BLaER1 (cell line): ENCODE results near the gene COPS8.

Experiments
- H3K27ac ChIP-seq: shearing (Covaris generic); formaldehyde crosslinking; 2 replicates; pipeline ENCODE4 v1.8.1; 2022
- H3K27me3 ChIP-seq: shearing (Covaris generic); formaldehyde crosslinking; 2 replicates; pipeline ENCODE4 v1.8.1; 2022
- H3K36me3 ChIP-seq: shearing (Covaris generic); formaldehyde crosslinking; 2 replicates; pipeline ENCODE4 v1.8.1; 2022
- H3K4me1 ChIP-seq: shearing (Covaris generic); formaldehyde crosslinking; 2 replicates; pipeline ENCODE4 v1.8.1; 2022
- H3K4me2 ChIP-seq: shearing (Covaris generic); formaldehyde crosslinking; 2 replicates; pipeline ENCODE4 v1.8.1; 2022
- H3K4me3 ChIP-seq: shearing (Covaris generic); formaldehyde crosslinking; 2 replicates; pipeline ENCODE4 v1.8.1; 2022
- H3K9ac ChIP-seq: shearing (Covaris generic); formaldehyde crosslinking; 2 replicates; pipeline ENCODE4 v1.8.1; 2022
- H3K9me3 ChIP-seq: shearing (Covaris generic); formaldehyde crosslinking; 2 replicates; pipeline ENCODE4 v1.8.1; 2022
- H4K20me1 ChIP-seq: shearing (Covaris generic); formaldehyde crosslinking; 2 replicates; pipeline ENCODE4 v1.8.1; 2022
- Cebpa-rat ChIP-seq: shearing (Covaris generic); IDR thresholded peaks from 2 replicates; pipeline ENCODE4 v1.8.1; 2022

The COPS8 gene

DNA sequence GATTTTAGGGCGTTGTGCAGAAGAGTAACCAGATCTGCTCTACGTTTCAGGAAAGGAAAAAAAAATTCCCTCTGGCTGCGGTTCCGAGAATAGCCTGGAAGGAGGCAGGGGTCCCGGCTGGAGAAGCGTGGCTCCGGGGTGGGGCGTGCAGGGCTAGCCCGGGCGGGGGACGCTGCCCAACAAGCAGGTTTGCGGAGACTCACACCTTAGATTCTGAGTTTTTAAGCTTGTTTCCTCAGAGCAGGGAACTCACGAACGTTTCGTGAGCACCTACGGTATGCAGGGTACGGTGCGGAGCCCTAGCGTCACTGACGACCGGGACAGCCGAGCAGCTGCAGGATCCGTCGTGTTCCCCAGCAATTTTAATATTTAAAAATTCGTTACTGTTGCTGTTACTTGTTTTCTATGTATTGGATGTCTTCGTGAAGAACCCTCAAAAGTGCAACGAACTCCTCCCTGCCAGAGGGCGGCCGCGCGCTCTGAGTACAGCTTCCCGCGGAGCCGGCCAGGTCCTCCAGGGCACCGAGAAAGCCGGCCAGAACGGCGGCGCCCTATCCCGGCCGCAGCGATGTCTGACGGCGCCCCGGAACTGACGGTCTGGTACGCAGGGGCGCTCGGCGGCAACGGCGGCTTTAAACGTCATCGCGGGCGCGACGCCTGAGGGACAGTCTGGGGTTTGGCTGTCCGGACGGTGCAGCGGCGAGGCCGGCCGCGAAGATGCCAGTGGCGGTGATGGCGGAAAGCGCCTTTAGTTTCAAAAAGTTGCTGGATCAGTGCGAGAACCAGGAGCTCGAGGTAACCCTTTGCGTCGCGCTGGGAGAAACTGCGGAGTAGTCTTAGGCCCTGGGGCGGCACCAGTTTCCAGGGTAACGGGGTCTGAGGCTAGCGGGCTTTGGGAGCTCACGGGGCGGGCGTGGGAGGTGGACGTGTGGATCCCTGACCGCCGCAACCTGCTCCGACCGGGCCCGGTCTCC, at the start of gene COPS8:
COPS8 (plus strand) TSS at position 642 of the 974 bp plus-strand sequence; CDS start at position 718, 76 bp downstream.
- Histone ChIP-seq H3K9me3 (no peaks in the 10 kb centered on the region), H3K4me3 (peak within 1 kb of the TSS; percentile 87), H3K36me3 (peaks cover 18% of the 10 kb centered on the region), H3K4me2 (peak within 1 kb of the TSS; percentile 86), H3K9ac (peak within 1 kb of the TSS; percentile 84), H3K27ac (peak within 1 kb of the TSS; percentile 69), H4K20me1 (peaks cover 25% of the 10 kb centered on the region), H3K27me3 (no peaks in the 10 kb centered on the region), H3K4me1 (peaks cover 25% of the 10 kb centered on the region)
- no peak for TF ChIP-seq Cebpa-rat

DNA sequence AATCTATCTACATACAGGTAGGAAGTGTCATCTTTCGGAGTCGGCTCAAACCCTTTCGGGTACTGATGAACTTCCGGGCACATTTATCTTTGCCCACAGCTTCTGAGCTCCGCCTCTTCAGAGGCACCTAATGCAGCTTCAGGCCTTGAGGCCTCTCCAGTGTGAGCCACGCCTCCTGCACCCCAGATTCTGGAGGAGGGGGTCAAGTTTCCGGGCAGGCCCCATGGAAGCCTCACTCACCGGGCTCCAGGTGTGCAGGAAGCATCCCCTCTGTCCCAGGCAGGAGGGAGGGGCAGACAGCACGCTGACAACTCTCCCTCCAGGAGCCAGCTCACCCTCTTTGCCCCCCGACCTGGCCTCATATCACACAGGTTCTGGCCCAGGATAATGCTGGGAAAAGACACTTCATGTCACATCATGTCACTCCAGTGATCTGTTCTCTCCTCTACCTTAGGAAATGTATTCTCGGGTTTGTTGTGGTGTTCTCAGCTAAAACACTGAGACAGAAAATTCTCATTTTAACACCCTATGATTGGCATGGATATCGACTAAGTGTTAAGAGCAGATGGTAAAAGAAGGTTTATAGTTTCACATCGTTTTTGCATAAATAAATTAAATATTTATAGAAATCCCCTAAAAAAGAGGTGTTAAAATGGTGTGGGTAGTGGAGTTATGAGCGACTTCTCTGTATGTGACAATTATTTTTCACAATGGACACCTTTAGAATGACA, 46.2 kb upstream of the COPS8 start:
- Histone ChIP-seq H3K36me3 (no peaks in the 10 kb centered on the region), H3K9me3 (no peaks in the 10 kb centered on the region; the same call in 1 of the 2 replicates), H3K27ac (no peak overlapping the region), H3K9ac (no peak overlapping the region), H3K27me3 (no peaks in the 10 kb centered on the region), H3K4me2 (no peak overlapping the region), H3K4me1 (0 out of 2 replicates have a peak, but pooled peaks cover 4% of the 10 kb centered on the region), H3K4me3 (no peak overlapping the region), H4K20me1 (no peaks in the 10 kb centered on the region)
- no peak for TF ChIP-seq Cebpa-rat

DNA sequence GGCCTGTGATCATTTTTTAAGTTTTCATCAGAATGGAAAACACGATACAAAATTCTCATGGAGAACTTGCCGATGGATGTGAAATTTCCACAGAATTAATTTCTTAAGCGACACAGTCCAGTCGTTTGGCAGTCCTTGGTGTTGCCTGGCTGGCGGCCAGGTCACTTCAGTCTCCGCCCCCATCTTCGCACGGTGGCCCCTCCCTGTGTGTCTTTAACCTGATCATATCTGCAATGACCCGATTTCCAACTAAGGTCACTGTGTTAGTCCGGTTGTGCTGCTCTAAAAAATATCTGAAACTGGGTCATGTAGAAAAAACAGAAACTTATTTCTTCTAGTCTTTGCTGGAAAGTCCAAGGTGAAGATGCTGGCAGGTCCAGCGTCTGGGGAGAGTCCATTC, 44.5 kb upstream of the COPS8 start:
- H4K20me1 ChIP-seq = no peaks in the 10 kb centered on the region
- H3K4me1 ChIP-seq = 0 out of 2 replicates have a peak, but pooled peaks cover 4% of the 10 kb centered on the region
- H3K27me3 ChIP-seq = no peaks in the 10 kb centered on the region
- no peaks in the 10 kb centered on the region for H3K36me3 ChIP-seq
- H3K4me2 ChIP-seq = no peak overlapping the region
- H3K9ac ChIP-seq = no peak overlapping the region
- no peak overlapping the region for H3K4me3 ChIP-seq
- no peaks in the 10 kb centered on the region for H3K9me3 ChIP-seq
- no peak for TF ChIP-seq Cebpa-rat
- H3K27ac ChIP-seq = no peak overlapping the region

DNA sequence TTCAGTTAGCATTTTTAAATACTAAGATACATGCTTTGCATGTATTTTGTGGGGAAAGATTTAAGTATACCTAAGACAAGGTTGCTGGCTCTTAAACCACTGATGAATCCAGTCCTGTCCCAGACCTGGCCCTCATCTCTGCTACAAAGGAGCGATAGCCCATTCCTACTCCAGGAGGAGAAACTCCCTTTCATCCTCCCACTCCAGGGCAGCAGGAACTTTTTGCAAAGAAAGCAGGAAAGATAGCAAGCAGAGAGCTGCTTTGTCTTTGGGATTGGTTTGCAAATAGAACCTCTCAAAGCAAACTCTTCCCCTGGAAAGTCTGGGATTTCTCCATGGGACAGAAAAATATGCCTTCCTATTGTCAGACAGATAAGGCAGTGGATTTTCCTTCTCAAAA, 43.6 kb upstream of the COPS8 start:
- Histone ChIP-seq H3K4me2 (no peak overlapping the region), H3K9me3 (no peaks in the 10 kb centered on the region), H3K4me1 (0 out of 2 replicates have a peak, but pooled peaks cover 4% of the 10 kb centered on the region), H3K27me3 (no peaks in the 10 kb centered on the region), H4K20me1 (no peaks in the 10 kb centered on the region), H3K27ac (no peak overlapping the region), H3K36me3 (no peaks in the 10 kb centered on the region), H3K4me3 (no peak overlapping the region), H3K9ac (no peak overlapping the region)
- no peak for TF ChIP-seq Cebpa-rat

DNA sequence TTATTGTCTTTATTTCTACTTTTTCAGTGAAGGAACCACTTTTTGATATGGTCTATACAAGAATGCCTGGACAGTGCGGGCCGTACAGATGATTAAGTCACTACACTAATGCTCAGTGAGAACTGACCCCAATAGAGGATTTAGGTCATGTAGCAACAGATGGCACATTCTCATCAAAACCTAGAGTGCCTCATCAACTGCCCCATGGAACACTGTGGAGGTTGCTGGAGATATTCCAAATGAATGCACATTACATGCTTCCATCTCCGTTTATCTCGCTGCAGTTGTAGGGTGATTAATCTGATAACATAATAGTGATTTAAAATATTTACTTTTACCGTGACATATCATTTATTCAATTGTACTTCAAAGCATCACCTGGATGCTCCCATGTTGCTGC, 41.8 kb upstream of the COPS8 start:
- Histone ChIP-seq H3K9me3 (no peaks in the 10 kb centered on the region; the same call in 1 of the 2 replicates), H3K27me3 (no peaks in the 10 kb centered on the region), H3K4me3 (no peak overlapping the region), H3K9ac (no peak overlapping the region), H4K20me1 (no peaks in the 10 kb centered on the region), H3K4me2 (no peak overlapping the region), H3K27ac (no peak overlapping the region), H3K4me1 (no peaks in the 10 kb centered on the region), H3K36me3 (no peaks in the 10 kb centered on the region)
- TF ChIP-seq Cebpa-rat = no peak

DNA sequence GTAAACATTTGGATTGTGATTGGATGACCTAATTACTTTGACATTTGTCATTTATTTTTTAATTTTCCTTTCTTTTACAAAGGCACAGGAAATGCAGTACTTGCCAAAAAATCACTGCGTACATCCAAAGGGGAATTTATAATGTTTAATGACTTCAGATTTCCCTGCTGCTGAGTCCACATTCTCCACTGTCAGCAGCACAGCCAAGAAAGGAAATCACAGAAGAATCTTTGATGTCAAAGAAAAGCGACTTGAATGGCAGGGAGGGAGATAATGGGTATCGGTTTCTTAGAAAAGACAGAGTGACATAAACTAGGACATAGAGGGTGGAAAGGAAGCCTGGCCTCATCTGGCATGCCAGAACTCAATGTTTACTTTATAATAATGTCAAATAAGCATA, 41.4 kb upstream of the COPS8 start:
- no peaks in the 10 kb centered on the region for H4K20me1 ChIP-seq
- no peaks in the 10 kb centered on the region for H3K27me3 ChIP-seq
- no peak for TF ChIP-seq Cebpa-rat
- H3K9me3 ChIP-seq = peaks cover 1% of the 10 kb centered on the region
- H3K4me3 ChIP-seq = no peak overlapping the region
- no peak overlapping the region for H3K4me2 ChIP-seq
- no peaks in the 10 kb centered on the region for H3K36me3 ChIP-seq
- no peak overlapping the region for H3K9ac ChIP-seq
- no peaks in the 10 kb centered on the region for H3K4me1 ChIP-seq
- H3K27ac ChIP-seq = no peak overlapping the region

DNA sequence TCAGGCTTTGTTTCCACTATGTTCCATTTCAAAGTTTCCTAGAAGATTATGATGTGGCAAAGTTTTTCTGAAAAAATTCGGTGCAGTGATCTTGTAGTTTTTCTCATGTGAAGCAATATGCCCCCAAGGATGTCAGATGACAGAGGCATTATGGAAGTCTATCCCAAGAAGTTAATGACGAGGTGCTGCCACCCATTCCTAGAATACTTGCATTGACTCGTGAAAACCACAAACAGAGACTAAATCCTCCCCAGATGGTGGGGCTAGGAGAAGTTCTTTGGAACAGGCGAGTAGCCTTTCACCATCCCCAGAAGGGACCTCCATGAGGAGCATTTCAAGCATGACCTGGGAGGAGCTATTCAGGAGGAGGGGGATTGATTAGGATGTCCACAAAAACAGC, 40.2 kb upstream of the COPS8 start:
- Histone ChIP-seq H3K4me2 (no peak overlapping the region), H3K4me1 (no peaks in the 10 kb centered on the region), H3K36me3 (no peaks in the 10 kb centered on the region), H3K27ac (no peak overlapping the region), H3K9me3 (peaks cover 6% of the 10 kb centered on the region), H3K27me3 (no peaks in the 10 kb centered on the region), H4K20me1 (no peaks in the 10 kb centered on the region), H3K9ac (no peak overlapping the region), H3K4me3 (no peak overlapping the region)
- TF ChIP-seq Cebpa-rat = no peak

DNA sequence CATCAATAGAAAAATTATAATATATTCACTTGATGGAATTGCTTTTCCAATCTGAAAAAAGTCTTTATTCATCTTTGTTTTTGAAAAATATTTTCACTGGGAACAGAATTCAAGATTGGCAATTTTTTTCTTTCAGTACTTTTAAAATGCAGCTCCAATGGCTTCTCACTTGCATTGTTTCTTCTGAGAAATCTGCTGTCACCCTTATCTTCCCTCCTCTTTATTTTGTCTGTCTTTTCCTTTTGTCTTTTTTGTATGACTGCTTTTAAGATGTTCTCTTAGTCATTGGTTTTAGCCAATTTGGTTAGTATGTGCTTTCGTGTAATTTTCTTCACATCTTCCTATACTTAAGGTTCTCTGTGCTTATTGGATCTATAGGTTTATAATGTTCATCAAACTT, 37.1 kb upstream of the COPS8 start:
- no peak for TF ChIP-seq Cebpa-rat
- H3K4me1 ChIP-seq = no peaks in the 10 kb centered on the region
- H4K20me1 ChIP-seq = no peaks in the 10 kb centered on the region
- H3K36me3 ChIP-seq = no peaks in the 10 kb centered on the region
- H3K27me3 ChIP-seq = no peaks in the 10 kb centered on the region
- H3K9ac ChIP-seq = no peak overlapping the region
- no peak overlapping the region for H3K4me2 ChIP-seq
- H3K4me3 ChIP-seq = no peak overlapping the region
- H3K9me3 ChIP-seq = peaks cover 6% of the 10 kb centered on the region
- H3K27ac ChIP-seq = no peak overlapping the region

DNA sequence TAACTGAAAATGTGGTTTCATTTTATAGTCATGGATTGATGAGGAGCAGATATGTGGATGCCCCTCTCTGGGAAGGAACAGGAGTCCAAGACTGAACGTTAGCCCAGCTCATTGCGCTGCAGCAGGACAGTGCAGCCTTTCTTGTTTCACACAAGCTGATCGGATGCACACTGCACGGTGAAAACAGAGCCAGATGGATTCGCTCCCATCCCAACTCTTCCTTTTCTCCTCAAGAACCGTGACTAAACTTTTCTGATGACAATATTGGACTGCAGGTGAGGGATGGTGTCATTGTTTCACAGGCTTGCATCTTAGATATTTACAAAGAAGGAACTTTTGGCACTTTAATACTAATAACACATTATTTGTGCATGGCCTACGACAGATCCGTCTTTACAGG, 33.8 kb upstream of the COPS8 start:
- no peak for TF ChIP-seq Cebpa-rat
- Histone ChIP-seq H3K9ac (no peak overlapping the region), H3K27me3 (no peaks in the 10 kb centered on the region), H3K36me3 (no peaks in the 10 kb centered on the region), H3K27ac (no peak overlapping the region), H3K9me3 (peaks cover 6% of the 10 kb centered on the region), H3K4me2 (no peak overlapping the region), H3K4me3 (no peak overlapping the region), H4K20me1 (no peaks in the 10 kb centered on the region), H3K4me1 (no peaks in the 10 kb centered on the region)

DNA sequence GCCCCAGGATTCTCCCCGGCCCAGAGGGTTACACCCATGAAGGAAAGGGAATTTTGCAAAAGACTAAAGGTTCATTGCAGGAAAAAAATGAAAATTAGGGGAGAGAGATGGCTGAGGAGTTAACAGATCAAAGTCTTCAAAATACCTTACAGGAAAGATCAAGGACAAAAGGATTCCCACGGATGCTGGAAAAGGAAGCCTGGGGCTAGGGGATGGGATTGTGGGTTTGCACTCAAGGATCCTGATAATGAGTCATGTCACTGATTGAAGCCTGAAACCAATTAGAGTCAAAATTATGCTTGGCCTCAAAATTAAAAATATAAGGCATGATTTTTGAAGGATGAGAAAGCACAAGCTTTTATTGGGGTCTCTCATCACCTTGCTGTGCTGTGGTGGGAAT, 32.6 kb upstream of the COPS8 start:
- Histone ChIP-seq H3K36me3 (no peaks in the 10 kb centered on the region), H3K27me3 (no peaks in the 10 kb centered on the region), H3K27ac (no peak overlapping the region), H3K9ac (no peak overlapping the region), H3K9me3 (peaks cover 6% of the 10 kb centered on the region), H4K20me1 (no peaks in the 10 kb centered on the region), H3K4me3 (no peak overlapping the region), H3K4me1 (peaks cover 4% of the 10 kb centered on the region; the same call in 1 of the 2 replicates), H3K4me2 (no peak overlapping the region)
- no peak for TF ChIP-seq Cebpa-rat
